Measurements from ENCODE around the gene PSMA5. TPM values are rescaled to one million over a fixed set of nuclear protein-coding genes. Genes with fewer than 3 reads are reported as not detected.

Gene PSMA5
- total RNA-seq: 57.1 and 72.8 TPM in 2 replicates

DNA sequence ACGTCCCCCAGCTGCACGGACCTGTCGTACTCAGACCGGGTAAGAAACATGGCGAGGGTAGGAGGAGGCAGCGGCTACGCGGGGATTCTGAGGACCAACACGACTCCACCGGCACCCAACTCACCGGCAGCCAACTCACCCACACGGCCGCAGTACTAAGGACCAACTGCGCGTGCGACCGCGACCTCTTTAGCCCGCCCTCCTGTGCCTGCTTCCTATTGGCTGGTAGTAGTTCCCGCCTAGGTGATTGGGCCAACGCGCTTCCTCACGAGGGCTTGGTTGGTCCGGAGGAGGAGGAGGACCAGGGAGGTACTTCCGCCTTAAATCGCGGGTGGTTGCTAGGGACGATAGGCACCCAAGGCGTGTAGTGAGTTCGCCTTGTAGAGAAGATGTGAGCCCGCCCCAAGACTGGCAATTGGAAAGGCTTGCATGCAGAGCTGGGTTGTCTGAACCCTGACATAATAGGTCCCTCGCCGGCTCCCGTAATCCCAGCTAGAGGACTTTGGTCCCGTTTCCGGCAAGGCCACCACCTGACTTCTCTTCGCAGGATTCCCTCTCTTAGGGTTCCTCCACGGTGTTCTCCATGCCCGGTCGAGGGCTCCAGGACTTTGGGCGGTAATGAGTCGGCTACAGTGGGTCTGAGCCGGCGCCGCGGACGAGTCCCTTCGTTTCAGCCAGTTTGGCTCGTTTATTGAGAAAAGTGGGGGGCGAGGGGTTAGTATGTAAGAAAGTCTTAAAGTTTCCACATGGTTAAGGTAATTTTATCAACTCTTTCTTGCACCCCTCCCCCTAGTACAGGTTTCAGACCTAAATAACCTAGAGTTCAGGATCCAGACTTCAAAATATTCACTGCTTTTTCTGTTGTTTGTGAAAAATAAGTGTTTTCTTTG, at the start of gene PSMA5:
PSMA5 (minus strand) TSS at position 168 of the 890 bp plus-strand sequence; CDS start at position 50, 118 bp downstream.

DNA sequence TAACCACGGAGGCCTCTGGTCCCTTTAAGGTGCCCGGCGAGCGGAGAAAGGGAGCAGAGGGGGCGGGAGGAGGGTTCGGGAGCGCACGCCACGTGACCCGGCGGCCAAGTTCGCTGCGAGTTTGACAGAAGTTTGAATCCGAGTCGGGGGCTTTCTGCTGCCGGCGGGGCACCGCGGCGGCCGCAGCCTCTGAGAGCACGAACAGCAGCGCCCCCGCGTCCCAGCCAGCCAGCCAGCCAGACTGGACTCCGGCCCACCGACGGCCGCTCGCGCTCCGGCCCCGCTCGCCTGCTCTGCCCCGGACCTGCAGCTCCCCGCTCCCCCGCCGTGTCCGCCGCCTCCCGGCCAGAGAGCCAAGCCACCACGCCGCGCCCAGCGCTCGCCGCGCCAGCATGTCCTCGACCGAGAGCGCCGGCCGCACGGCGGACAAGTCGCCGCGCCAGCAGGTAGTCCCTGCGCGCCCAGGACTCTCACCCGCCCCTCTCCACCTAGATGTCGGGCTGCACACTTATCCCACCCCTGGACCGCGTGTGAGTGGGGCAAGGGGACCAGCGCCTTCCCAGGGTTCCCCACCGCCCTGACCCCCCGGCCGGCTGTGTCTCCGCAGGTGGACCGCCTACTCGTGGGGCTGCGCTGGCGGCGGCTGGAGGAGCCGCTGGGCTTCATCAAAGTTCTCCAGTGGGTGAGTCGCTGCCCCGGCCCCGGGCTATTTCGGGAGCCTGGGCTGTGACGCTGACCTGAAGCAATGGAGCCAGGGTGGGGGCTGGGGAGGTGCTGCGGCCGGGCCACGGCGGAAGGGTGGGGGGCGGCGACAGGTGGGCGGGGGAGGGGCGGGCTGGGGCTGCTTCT, 40.4 kb upstream of the PSMA5 start, which contains the start of gene SYPL2:
SYPL2 (plus strand) TSS at position 95 of the 849 bp plus-strand sequence; CDS start at position 393, 298 bp downstream.

DNA sequence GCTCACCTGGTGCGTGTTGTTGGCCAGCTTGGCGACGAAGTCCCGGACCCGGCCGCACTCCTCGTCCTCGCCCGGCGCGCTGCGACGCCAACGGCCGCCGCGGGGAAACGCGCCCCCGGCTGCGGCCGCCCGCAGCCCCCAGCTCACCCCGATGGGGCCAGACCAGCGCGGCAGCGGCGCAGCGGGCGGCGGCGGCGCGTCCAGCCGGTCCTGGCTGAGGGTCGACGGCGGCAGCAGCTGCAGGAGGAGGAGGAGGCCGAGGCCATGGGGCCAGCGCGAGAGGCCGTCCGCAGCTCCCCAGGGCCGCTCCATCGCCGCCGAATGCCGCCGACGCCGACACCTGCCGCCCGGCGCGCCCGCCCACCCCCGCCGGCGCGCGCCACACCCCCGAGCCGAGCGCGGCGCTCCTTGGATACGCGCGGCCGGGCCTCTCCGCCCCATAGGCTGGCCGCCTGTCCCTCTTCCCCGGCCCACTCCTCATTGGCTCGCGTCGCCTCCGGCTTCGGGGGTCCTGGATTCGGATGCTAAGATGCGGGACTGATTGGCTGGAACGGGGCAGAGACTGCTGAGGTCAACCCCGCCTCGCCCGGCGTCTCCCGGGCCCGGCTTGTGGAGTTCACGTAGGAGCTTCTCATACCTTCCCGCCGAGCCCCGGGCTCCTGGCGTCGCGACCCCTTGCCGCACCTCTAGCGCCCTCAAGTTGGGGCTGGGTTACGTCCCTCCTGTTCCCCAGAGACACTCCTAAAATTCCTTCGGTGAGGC, 28.5 kb downstream of the PSMA5 start, which contains the start of gene SORT1:
SORT1 (minus strand) TSS at position 338 of the 762 bp plus-strand sequence; CDS start at position 312, 26 bp downstream.

Other genes starting within 250 kb of the PSMA5 start
- gene SARS1, start 212.5 kb downstream of the PSMA5 start, total RNA-seq: 424 and 510 TPM in 2 replicates
- 1.00 and 3.4 TPM in 2 replicates for gene CELSR2, start 176.9 kb downstream of the PSMA5 start, total RNA-seq
- gene PSRC1, start 143.3 kb downstream of the PSMA5 start, total RNA-seq: 6.4 and 17.3 TPM in 2 replicates
- gene MYBPHL, start 119.4 kb downstream of the PSMA5 start, total RNA-seq: not detected in 2 replicates
- 5.8 and 12.6 TPM in 2 replicates for gene SORT1, start 28.5 kb downstream of the PSMA5 start, total RNA-seq
- 0.75 and 1.3 TPM in 2 replicates for gene SYPL2, start 40.1 kb upstream of the PSMA5 start, total RNA-seq
- gene ATXN7L2, start 57.5 kb upstream of the PSMA5 start, total RNA-seq: 1.9 and 2.1 TPM in 2 replicates
- gene CYB561D1, start 67.6 kb upstream of the PSMA5 start, total RNA-seq: 5.4 and 6.5 TPM in 2 replicates
- gene AMIGO1, start 83.3 kb upstream of the PSMA5 start, total RNA-seq: 0.77 and 2.5 TPM in 2 replicates
- gene GPR61, start 113.4 kb upstream of the PSMA5 start, total RNA-seq: 0.11 and 0.25 TPM in 2 replicates
- 16.5 and 23.9 TPM in 2 replicates for gene GNAI3, start 122.2 kb upstream of the PSMA5 start, total RNA-seq
- gene GNAT2, start 193.2 kb upstream of the PSMA5 start, total RNA-seq: 0.33 TPM in 1 of 2 replicates, not detected in the other
- gene AMPD2, start 193.4 kb upstream of the PSMA5 start, total RNA-seq: 71.5 and 76.5 TPM in 2 replicates
- gene GSTM4, start 229.7 kb upstream of the PSMA5 start, total RNA-seq: 14.4 and 14.6 TPM in 2 replicates
- gene GSTM2, start 241.6 kb upstream of the PSMA5 start, total RNA-seq: 10.5 and 24.7 TPM in 2 replicates